Hepatic stellate cell (primary cell): ENCODE measurements around the gene CORO2A.
A peak's percentile ranks its signal among the peaks of the same experiment; 100 is the strongest.

Experiments
- DNase-seq: peaks from one replicate; pipeline ENCODE4 v3.0.0; 2011; ENCODE audit warnings: low spot score

Gene CORO2A

DNA sequence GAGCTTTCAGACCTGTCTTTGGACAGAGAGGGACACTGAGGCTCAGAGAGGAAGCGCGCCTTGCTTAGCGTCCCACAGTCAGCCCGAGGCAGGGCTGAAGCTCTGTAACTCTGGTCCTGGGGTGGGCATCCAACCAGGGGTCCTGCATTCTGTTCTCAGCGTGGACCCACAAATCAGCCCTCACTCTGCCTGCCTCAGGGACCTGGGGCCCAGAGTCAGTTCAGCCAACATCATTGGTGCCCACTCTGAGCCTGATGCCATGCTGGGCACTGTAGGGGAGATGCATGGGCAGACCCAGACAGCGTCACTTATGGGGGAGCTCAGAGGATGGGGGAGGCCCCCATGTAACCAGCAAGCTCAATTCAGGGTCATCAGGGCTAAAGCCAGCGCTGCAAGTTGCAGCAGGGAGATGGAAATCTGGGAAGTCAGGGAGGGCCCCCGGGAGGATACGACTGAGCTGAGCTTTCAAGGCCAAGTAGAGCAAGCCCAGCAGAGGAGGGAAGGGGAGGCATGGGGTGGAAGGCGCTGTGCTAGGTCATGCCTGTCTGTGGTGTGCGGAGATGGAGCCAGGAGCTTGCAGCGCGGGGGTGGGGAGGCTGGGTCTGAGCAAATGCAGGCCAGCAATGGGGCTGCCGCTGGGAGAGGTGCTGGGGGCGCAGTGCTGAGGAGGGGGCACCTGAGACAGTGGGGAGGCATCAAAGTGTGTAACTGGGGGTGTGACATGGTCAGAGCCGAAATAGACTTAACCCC lies 21.1 kb downstream of the CORO2A start:
- DNase-seq = no peak

- peak; percentile 45 for DNase-seq
These were observed 23.4 kb downstream of the CORO2A start for GRCh38 chr9:98168941-98169488.

DNA sequence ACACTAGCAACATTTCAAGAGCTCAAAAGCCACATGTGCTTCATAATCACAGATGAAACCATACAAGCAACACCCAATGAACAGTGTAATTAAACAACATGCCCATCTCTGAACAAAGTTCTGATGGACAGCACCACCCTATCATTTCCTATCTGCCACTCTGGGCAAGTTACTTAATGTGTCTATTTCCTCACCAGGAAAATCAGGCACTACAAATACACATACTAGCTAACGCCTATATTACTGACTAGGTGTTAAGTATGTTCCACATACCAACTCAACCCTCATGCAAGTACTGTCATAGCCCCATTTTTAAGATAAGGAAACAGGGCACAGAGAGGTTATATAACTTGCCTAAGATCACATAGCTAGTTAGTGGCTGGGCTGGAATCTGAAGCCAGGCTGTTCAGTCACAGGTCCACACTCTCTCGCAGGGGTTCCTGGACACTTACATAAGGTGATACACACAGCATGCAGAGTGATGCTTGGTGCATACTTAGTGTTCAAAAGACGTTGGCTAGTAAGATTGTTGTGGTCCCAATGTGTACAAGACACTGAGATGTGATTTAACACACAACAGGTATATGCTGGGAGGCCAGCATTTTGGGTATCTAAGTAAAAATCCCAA lies 24.2 kb downstream of the CORO2A start:
- DNase-seq = no peak

GRCh38 chr9:98164912-98165311 lies 27.5 kb downstream of the CORO2A start:
- no peak for DNase-seq

DNA sequence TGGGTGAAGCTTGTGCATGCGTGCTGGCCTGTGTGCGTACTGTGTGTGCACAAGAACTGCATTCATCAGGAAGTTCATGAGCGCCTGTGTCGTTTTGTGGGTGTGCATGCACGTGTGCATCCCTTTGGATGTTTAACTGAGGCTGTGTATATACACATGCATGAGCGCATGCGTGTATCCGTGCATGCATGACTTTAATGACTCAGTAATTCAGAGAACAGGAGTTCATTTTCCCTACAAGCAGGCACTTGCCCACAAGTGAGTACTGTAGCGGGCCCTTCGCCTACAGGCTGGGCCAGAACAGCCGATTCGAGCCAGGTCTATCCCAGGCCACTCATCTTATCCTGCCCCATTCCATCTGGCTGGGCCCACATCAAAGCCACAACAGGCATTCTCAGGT lies 29.8 kb downstream of the CORO2A start:
- DNase-seq = no peak

DNA sequence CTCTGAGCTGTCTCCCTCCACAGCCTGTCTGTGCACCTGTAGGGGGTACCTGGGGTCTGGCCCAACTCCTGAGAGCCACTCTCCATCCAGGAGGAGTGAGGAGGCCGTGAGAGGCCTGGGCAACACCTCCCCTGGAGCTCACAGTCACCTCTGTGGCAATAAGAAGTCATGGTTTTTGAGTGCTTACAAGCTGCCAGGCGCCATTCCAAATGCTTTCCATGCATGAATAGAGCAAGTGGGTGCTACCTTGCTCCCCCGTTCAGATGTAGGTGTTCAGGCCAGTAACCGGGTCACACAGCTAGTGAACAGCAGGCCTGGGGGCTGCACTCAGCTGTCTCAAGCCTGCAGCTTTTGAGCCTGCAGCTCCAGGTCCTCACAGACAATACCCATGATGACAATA lies 30.6 kb downstream of the CORO2A start:
- DNase-seq = no peak

GRCh38 chr9:98159790-98160189 lies 32.6 kb downstream of the CORO2A start:
- DNase-seq = no peak

DNA sequence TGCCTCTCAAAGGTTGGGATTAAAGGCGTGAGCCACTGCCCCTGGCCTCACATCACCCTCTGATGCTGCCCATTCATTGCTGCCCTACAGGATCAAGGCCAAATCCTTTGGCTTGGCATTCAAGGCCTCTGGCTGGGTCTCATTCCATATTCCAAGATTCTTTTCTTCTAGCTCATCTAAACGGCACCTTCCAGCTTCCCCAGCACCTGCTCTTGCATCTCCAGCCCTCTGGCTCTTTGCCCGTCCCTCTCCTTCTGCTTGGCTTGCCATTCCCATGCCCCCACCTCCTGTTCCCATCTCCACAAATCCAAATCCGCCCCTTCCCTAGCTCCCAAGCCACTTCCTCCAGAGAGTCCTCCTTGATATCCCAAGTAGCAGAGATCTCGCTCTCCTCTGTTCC lies 33.1 kb downstream of the CORO2A start:
- DNase-seq = no peak

- DNase-seq = no peak
These were observed 34.2 kb downstream of the CORO2A start for GRCh38 chr9:98158071-98158831.

GRCh38 chr9:98157372-98157771 lies 35.1 kb downstream of the CORO2A start:
- DNase-seq = no peak

GRCh38 chr9:98154678-98155077 lies 37.8 kb downstream of the CORO2A start:
- DNase-seq = no peak

GRCh38 chr9:98152526-98152925 lies 39.9 kb downstream of the CORO2A start:
- no peak for DNase-seq

DNA sequence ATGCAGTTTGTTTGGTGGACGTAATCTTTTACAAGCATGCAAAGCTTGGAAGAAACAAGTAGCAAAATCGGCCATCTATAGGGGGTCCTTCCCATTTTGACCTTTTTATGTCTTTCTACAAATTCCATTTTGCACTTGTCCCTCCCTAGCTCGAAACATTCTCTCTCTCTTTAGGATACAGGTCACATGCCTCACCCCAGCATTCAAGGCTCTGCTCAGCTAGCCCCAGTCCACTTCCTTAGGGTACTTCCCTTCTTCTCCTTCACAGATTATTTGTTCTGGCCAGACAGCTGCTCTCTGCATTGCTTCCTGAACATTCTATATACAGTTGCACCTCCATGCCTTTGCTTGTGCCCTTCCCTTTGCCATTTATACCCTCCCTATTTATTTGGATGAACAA lies 41.7 kb downstream of the CORO2A start:
- no peak for DNase-seq

- no peak for DNase-seq
These were observed 42.3 kb downstream of the CORO2A start for GRCh38 chr9:98150164-98150563.

- DNase-seq = no peak
These were observed 43.0 kb downstream of the CORO2A start for GRCh38 chr9:98149422-98149821.

DNA sequence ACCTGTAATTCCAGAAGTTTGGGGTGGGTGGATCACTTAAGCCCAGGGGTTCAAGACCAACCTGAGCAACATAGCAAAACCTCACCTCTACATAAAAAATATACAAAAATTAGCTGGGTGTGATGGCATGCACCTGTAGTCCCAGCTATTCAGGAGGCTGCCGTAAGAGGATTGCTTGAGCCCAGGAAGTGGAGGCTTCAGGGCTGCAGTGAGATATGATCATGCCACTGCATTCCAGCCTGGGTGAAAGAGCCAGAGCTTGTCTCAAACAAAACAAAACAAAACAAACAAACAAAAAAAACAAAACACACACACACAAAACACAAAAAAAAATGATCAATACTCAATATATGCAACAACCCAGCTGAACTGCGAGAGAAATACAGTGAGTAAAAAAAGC lies 44.0 kb downstream of the CORO2A start:
- DNase-seq = no peak

DNA sequence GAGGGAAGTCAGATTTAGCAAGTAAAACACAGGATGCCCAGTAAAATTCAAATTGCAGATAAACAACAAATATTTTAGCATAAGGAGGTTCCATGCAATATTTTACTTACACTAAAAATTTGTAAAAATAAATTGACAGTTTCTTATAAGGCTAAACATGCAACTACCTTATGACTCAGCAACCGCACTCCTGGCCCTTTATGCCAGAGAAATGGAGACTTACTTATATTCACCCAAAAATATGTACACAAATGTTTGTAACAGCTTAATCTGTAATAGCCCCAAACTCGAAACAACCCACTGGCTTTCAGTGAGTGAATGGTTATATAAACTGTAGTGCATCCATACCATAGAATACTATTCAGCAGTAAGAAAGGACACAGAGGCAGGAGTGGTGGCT lies 44.9 kb downstream of the CORO2A start:
- no peak for DNase-seq

DNA sequence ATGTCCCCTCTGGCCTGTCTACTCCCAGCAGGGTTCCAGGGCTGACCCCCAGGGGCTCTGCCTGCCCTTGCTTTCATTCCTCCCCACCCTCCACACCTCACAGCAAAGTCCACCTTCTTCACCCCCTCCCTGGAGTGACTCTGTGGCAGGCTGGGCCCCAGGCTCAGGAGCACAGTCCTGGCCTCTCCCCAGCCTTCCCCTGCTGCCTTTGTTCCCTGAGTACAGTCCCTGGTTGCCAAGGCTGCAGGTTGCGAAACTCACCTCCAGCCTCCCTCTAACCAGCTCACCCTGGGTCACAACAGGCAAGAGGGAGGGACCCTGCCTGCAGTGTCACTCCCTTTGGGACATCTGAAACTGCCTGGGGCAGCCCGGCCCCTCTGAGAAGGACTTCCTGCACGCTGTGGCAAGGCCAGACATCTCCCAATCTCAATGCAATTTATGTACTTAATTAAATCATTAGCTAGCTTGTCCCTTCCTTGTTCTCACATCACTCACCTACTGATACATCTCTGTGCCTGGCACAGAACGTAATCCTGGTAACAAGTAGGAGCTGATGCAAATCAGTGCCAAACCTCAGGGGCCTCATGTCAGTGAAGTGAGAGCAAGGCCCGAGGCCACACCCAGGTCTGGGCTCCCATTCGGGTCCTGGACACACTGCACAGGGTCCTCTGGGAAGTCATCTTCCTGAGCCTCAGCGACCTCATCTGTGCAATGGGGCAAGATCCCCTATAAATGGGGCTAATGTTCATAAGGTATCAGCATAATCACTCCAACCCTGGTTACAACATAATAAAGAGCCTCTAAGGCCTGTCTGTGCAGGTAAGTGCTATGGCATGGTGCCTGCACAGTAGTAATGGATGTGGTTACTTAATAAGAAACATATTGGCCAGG lies 46.1 kb downstream of the CORO2A start:
- no peak for DNase-seq

GRCh38 chr9:98144631-98145030 lies 47.8 kb downstream of the CORO2A start:
- no peak for DNase-seq

DNA sequence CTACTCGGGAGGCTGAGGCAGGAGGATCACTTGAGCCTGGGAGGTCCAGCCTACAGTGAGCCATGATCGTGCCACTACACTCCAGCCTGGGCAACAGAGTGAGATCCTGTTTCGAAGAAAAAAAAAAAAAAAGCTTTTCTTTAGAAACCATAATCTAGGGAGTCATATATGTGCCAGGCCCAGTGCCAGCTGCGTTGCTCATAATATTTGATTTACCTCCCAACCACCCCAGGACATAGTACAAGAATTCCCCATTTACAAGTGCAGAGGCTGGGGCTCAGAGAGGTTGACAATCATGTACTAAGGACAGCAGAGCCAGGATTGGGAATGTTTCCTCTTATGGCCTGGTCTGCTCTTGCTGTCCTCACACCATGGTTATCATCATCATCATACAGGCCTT lies 48.4 kb downstream of the CORO2A start:
- no peak for DNase-seq

GRCh38 chr9:98142925-98143481 lies 49.4 kb downstream of the CORO2A start:
- DNase-seq = no peak
